Activated T-cell treated with anti-CD3 and anti-CD28 coated beads for 1 hour (primary cell): ENCODE results near the gene CHIC2.
"Not testable (repeated sequence)": the region's sequence is repeated elsewhere in the genome, so short reads cannot be mapped to it uniquely, and the experiment has no call there.

Source experiments
- DNase-seq: peaks from one replicate; pipeline ENCODE4 v3.0.0-alpha.2; 2020; ENCODE audit warnings: low read depth

CHIC2 gene

DNA sequence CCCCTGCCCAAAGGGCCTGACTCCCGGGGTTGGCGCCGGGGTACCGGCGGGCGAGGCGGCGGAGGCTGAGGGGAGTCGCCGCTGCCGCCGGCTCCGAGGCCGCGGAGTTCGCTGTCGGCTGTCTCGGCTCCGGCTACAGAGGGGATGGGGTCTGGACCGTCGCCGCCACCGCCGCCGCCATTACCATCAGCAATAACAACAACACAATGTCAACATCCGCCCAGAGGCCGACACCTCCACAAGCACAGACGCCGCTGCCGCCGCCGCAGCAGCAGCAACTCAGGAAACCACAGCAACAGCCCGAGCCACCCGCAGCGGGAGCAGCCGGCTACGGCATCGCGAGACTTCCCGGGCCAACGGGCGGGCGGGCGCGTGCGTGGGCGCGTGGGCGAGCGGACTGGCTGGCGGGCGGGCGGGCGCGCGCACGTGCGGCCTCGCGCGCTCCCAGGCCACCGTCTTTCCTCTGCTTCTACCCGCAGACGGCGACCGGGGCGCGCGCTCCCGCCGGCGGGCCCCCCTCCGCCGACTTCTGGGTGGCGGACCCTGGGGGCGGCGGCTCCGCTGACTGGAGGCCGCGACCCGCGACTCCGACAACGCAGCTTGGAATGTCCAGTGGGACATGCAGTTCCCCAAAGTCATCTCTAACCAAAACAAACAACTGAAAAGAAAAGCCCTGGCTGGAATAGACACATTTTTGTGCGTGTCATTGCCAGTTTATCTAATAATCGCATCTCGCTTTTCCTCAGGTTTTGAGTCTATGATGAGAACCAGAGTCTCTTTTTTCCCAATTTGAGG lies at the start of gene CHIC2:
Gene CHIC2 (minus strand): TSS at position 289 of the 795 bp plus-strand sequence. CDS start 305 bp downstream, outside the sequence.
- DNase-seq = peak; percentile 94

DNA sequence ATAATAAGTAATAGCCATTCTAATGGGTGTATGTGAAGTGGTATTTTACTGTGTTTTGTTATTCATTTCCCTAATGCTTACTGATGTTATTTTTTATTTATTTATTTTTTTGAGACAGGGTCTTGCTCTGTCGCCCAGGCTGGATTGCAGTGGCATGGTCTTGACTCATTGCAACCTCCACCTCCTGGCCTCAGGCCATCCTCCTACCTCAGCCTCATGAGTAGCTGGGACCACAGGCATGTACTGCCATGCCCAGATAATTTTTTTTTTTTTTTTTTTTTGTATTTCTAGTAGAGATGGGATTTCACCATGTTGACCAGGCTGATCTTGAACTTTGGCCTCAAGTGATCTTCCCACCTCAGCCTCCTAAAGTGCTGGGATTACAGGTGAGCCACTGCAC lies 48.8 kb upstream of the CHIC2 start:
- DNase-seq = not testable (repeated sequence)

DNA sequence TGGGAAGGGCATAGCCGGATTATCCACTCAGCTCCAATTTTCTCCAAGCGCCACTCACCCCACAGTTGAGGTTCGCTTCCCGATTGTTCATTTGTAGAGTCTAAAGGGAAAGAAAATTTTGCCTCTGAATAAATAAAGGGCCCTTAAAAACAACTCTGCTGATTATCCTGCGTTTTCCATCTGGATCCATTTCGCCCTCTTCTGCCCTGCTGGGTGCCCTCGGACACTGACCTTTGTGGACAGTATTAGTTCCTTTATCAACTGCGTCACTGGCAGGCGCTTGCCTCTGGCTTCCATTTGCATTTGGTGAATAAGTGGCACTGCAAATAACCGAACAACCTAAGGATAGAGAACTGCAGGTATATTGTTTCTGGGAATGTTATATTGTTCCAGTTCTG lies 45.6 kb upstream of the CHIC2 start:
- DNase-seq = no peak

GRCh38 chr4:54109241-54110018 lies 45.0 kb upstream of the CHIC2 start:
- no peak for DNase-seq

DNA sequence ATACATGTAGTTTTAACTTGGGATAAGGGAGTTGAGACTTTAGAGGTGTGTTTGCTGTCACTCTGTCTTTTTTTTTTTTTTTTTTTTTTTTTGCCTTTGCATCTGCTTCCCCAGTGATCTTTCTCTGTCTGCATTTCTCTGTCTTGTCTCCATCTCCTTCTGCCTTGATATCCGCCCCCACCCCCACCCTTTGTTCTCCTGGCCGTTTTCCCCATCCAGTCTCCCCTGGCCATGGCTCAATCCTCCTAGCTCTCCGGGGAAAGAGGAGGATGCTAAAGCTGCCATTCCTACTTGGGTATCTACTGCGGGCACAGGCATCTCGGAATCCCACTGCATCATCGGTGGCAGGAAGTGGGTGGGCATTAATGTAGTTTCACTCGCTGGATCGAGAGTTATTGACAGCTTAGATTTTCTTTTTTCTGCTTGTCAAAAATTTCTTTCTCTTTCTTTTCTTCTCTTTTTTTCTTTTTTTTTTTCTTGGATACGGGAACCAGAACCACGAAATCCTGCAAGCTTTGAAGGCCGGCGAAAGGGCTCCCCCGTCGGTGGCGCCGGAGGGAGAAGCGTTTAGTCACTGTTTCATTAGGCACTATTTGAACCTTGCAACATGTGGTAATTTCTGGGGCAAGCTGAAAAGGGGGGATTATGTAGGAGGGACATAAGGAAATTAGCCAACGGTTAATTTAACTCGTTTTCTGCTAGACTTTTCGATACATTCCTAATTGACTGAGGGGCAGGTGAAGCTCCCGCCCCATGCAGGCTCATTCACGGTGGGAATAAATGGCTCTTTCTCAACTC lies 43.7 kb upstream of the CHIC2 start:
- no peak for DNase-seq

- DNase-seq = no peak
Observed at GRCh38 chr4:54104907-54105306, 40.5 kb upstream of the CHIC2 start.

GRCh38 chr4:54103190-54103574 lies 38.8 kb upstream of the CHIC2 start:
- no peak for DNase-seq

GRCh38 chr4:54102531-54103106 lies 38.2 kb upstream of the CHIC2 start:
- DNase-seq = no peak

DNA sequence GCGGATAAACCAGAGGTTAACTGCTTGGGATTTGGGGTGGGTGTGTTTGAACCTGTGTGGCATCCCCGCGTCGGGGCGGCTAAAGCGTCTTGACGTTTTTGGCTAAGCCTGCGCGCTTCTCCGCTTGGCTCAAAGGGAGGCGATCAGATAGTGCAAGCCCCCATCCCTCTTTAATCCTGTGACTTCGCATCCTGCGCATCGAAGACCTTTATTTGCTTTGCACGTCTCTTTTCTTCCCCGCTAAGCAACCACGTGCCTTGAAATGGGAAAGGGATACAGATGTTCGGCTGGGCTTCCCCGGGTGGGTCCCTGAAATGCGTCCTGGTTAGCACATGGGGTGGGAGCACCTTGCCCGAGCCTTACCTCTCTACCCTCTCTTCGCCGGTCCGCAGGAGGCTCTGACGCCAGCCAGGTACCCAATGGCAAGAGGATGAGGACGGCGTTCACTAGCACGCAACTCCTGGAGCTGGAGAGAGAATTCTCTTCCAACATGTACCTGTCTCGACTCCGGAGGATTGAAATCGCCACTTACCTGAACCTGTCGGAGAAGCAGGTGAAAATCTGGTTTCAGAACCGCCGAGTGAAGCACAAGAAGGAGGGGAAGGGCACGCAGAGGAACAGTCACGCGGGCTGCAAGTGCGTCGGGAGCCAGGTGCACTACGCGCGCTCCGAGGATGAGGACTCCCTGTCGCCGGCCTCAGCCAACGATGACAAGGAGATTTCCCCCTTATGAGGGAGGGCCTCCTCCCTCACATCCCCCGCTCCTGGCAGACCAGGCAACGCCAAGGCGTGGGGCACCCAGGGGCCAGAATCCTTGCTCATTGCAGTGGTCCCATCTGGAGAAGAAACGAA lies 37.0 kb upstream of the CHIC2 start:
- no peak for DNase-seq

GRCh38 chr4:54100595-54101189 lies 36.3 kb upstream of the CHIC2 start:
- DNase-seq = no peak

GRCh38 chr4:54099748-54100574 lies 35.6 kb upstream of the CHIC2 start, which contains the start of gene GSX2:
TSS of gene GSX2 (plus strand) at chr4:54100163. CDS start at chr4:54100345, 182 bp downstream.
- no peak for DNase-seq

- DNase-seq = no peak
Observed at GRCh38 chr4:54099287-54099747, 34.9 kb upstream of the CHIC2 start.

DNA sequence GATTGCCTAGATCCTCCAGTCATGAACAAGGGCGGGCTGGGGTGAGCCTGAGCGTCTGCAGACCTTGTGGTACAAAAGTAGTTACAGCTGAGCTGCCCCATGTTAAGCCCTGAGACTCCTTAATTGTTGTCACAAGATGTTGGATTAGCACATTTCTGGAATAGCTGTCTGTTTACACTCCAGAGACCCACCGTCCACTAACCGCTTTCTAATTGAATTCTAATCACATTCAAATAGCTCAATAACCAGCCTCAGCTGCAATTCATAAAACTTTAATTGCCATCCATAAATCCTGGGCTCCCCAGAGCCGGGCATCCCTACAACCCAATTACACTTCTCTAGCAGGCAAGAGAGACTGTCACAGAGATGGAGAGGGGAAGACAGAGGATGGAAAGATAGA lies 34.0 kb upstream of the CHIC2 start:
- DNase-seq = no peak

- DNase-seq = no peak
Observed at GRCh38 chr4:54097152-54097551, 32.7 kb upstream of the CHIC2 start.

DNA sequence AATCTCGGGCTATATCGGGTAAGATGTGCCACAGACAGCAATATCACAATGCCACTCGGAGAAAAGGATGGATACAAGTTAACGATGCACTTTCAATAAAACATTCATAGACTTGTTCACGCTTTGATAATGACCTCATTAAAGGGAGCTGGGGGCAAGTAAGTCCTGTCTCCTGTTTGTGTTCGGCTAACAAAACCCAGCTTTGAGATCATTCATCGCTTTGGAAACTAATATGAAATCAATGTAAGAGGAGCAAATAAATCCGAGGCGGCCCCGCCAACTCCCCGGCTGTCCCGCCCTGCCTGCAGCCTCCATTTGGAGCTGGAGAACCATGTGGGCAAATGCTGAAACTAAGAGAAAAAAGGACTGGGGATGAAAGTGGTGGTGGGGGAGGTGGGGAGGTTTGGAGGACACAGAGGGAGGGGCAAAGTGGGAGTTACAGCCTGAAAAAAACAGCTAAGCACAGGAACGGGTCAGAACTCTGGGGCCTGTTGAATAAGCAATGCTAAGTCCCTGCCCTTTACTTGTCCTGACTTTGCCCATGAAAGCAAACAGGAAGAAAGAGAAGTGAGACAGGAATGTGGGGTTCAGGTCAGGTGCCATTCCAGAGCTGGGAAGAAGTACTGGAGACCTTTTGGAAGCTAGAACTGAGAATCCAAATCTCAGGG lies 32.0 kb upstream of the CHIC2 start:
- no peak for DNase-seq

DNA sequence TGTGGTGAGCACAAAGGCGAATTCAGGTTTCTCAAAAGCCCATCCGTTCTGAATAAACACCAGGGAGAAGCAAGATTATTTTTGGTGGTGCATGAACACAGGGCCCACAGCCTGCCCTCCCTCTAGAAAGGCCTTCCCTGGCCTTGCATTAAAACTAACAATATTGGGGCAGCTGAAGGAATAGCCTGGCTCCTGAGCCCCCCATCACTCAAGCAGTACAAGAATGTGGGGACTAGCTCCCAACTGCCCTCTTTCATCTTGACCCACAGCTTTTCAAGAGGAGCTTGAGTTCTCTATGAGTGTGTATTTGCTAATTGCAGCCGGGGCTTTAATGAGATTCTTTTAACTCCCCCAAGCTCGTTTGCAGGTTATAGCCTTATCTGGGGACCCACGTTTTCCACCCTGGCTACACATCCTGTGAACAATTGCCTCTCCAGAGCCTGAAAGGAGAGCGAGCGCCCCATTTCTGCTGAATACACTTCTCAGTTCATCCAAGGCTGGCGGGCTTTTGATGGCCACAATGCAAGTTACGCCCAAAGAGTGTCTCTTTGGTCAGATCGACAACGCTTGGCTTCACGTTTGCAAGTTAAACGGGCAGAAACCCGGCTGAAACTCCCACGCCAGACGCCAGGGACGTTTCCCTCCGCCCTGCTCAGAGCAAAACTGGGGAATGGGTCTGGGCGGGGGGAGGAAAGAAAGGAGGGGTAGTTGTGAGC lies 30.9 kb upstream of the CHIC2 start:
- no peak for DNase-seq

DNA sequence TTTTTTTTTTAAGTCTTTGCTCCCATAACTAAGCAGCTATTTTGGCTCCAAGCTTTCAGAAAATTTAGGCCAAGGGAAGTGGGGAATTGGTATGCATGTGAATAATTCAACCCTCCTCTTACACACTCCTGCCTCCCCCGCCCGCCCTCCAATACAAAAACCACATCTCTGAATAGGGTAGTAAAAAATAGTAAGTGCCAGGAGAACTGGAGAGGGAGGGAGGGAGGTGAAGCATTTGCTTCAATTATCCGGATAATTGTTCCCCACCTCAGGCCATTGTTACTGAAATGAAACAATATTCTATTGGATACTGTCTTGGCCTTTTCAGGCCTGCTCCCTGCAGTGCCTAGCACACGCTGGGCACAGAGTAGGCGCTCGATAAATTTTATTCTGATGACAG lies 30.0 kb upstream of the CHIC2 start:
- no peak for DNase-seq
